Measurements from ENCODE around the gene PCDHB14.
"Not testable (repeated sequence)": the region's sequence is repeated elsewhere in the genome, so short reads cannot be mapped to it uniquely, and the experiment has no call there.

GRCh38 chr5:141201126-141201525 is 22.0 kb upstream of the PCDHB14 start:
- TF ChIP-seq CTCF (IDR thresholded peaks at IDR 0.05); ZFX (IDR thresholded peaks at IDR 0.05; ENCODE audit: borderline replicate concordance): not testable (repeated sequence)

All from 22Rv1 (cell line).